GM12875 (cell line): ENCODE measurements around the gene TMEM59L.

Source experiments
- H3K4me3 ChIP-seq: one replicate; pipeline ENCODE4 v1.5.1; 2011; ENCODE audit warnings: low read depth, low read length, control low read depth
- CTCF ChIP-seq: IDR thresholded peaks from 2 replicates; pipeline ENCODE4 v1.5.1; 2011; ENCODE audit warnings: low read depth, mild to moderate bottlenecking, control low read depth, inconsistent platforms, low read length, moderate library complexity, borderline replicate concordance; ENCODE audit not compliant: insufficient read depth

Gene TMEM59L

GRCh38 chr19:18657590-18658365 lies 45.1 kb downstream of the TMEM59L start:
- no peak overlapping the region for H3K4me3 ChIP-seq

GRCh38 chr19:18658366-18658855 lies 45.7 kb downstream of the TMEM59L start:
- no peak overlapping the region for H3K4me3 ChIP-seq
- TF ChIP-seq CTCF: no peak

More at GRCh38 chr19:18657590-18658365, 45.1 kb downstream of the TMEM59L start:
- TF ChIP-seq CTCF: no peak

GRCh38 chr19:18659281-18660050 lies 46.8 kb downstream of the TMEM59L start:
- no peak overlapping the region for H3K4me3 ChIP-seq
- TF ChIP-seq CTCF: no peak

GRCh38 chr19:18660051-18660910 lies 47.6 kb downstream of the TMEM59L start:
- no peak overlapping the region for H3K4me3 ChIP-seq
- TF ChIP-seq CTCF: no peak

GRCh38 chr19:18660939-18661670 lies 48.4 kb downstream of the TMEM59L start:
- no peak overlapping the region for H3K4me3 ChIP-seq
- no peak for TF ChIP-seq CTCF

GRCh38 chr19:18662972-18663732 lies 50.5 kb downstream of the TMEM59L start:
- H3K4me3 ChIP-seq: no peak overlapping the region
- no peak for TF ChIP-seq CTCF
